ENCODE data around the gene BOLA2. TPM values are rescaled to one million over a fixed set of nuclear protein-coding genes. Genes with fewer than 3 reads are reported as not detected.
"Not testable (repeated sequence)": the region's sequence is repeated elsewhere in the genome, so short reads cannot be mapped to it uniquely, and the experiment has no call there.

The BOLA2 gene
- total and polyA plus RNA-seq, 2 of the 13 experiments (the other 11 are each of a cell fraction or from before 2014, with no cell fraction given) = 15.3 to 18.4 TPM

DNA sequence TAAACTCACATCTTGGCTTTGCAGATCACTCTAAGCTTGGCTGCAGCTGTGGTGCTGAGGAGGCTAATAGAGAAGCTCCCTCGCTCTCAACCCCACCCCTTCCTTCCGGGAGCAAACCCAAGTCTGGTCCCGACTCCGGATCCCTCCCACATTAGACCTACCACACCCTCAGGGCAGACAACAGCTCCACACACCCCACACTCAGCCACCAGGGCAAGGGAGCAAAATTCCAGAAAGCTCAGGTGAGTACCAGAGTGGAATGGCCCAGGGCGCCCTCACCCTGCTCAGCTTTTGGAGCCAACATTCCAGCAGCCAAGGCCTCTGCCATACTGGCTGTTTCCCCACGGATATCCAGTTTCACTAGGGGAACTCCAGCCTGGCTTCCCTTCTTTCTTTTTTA lies 15.5 kb upstream of the BOLA2 start:
- POLR2A ChIA-PET; H4K20me1 ChIP-seq (ENCODE audit: insufficient read depth, low read length); H2AFZ ChIP-seq (ENCODE audit: low read length); FAIRE-seq; H3K36me3 ChIP-seq (replicated peaks in 1 of 2; ENCODE audit: control insufficient read depth in 1 of 2, insufficient read depth in 2 of 2, low read length in 2 of 2); BruUV-seq (replicated peaks); H3K9ac ChIP-seq (ENCODE audit: insufficient read depth, low read depth, low read length); H3K9me3 ChIP-seq (ENCODE audit: low read length); CTCF ChIA-PET (ENCODE audit: low intra/inter-chr PET ratio, low total read pairs); H3K79me2 ChIP-seq (ENCODE audit: insufficient read depth, low read length); in situ Hi-C loops (cut with HindIII; ENCODE audit: extremely low pct_ligation_motif_present, low pct_unique_long_range_greater_than_20kb); H3K27me3 ChIP-seq (ENCODE audit: control insufficient read depth in 1 of 2, insufficient read depth in 2 of 2, low read length in 2 of 2); intact Hi-C loops (cut with micrococcal nuclease; ENCODE audit: unreplicated experiment); H3K27ac ChIP-seq (ENCODE audit: extremely low read length, insufficient read depth, low read length); DNase-seq (ENCODE audit: low spot score); H3K4me1 ChIP-seq (ENCODE audit: insufficient read depth, low read length): not testable (repeated sequence)
- H3K4me2 ChIP-seq (ENCODE audit: low read depth, low read length) = peak overlapping the region; percentile 53
- TF ChIP-seq STAG1 (CRISPR knock-in tag; IDR thresholded peaks at IDR 0.05) = peak; percentile 12; the same call in 1 of the 2 replicates
- peak; percentile 32 for ATAC-seq
- 13% methylated on average over 5 of the region's 6 CpGs for WGBS (ENCODE audit: low lambda C conversion rate)
- peak overlapping the region in 1 of 3 experiments; percentile 37; a peak in 1 of 6 replicates for H3K4me3 ChIP-seq (replicated peaks in 1 of 3; ENCODE audit: insufficient read depth in 1 of 3, low read depth in 2 of 3, low read length in 3 of 3)

GRCh38 chr16:29467654-29468366 lies 13.7 kb upstream of the BOLA2 start:
- peak; percentile 66 for ATAC-seq

GRCh38 chr16:29466904-29467303 lies 12.8 kb upstream of the BOLA2 start:
- H3K9me3 ChIP-seq (ENCODE audit: low read length); H3K36me3 ChIP-seq (replicated peaks in 1 of 2; ENCODE audit: control insufficient read depth in 1 of 2, insufficient read depth in 2 of 2, low read length in 2 of 2); FAIRE-seq; H3K4me1 ChIP-seq (ENCODE audit: insufficient read depth, low read length); H3K27ac ChIP-seq (ENCODE audit: extremely low read length, insufficient read depth, low read length); DNase-seq (ENCODE audit: low spot score); H3K27me3 ChIP-seq (ENCODE audit: control insufficient read depth in 1 of 2, insufficient read depth in 2 of 2, low read length in 2 of 2); H4K20me1 ChIP-seq (ENCODE audit: insufficient read depth, low read length); H3K9ac ChIP-seq (ENCODE audit: insufficient read depth, low read depth, low read length); H3K4me3 ChIP-seq (replicated peaks in 1 of 3; ENCODE audit: insufficient read depth in 1 of 3, low read depth in 2 of 3, low read length in 3 of 3); intact Hi-C loops (cut with micrococcal nuclease; ENCODE audit: unreplicated experiment); in situ Hi-C loops (cut with HindIII; ENCODE audit: extremely low pct_ligation_motif_present, low pct_unique_long_range_greater_than_20kb); CTCF ChIA-PET (ENCODE audit: low intra/inter-chr PET ratio, low total read pairs); H3K79me2 ChIP-seq (ENCODE audit: insufficient read depth, low read length); H3K4me2 ChIP-seq (ENCODE audit: low read depth, low read length); H2AFZ ChIP-seq (ENCODE audit: low read length); POLR2A ChIA-PET; BruUV-seq (replicated peaks): not testable (repeated sequence)
- peak; percentile 54 for ATAC-seq
- WGBS (ENCODE audit: low lambda C conversion rate) = no CpG with 5 or more reads among the region's 33 CpGs

More at GRCh38 chr16:29467654-29468366, 13.7 kb upstream of the BOLA2 start:
- H3K4me1 ChIP-seq (ENCODE audit: insufficient read depth, low read length); CTCF ChIA-PET (ENCODE audit: low intra/inter-chr PET ratio, low total read pairs); H3K79me2 ChIP-seq (ENCODE audit: insufficient read depth, low read length); H3K27me3 ChIP-seq (ENCODE audit: control insufficient read depth in 1 of 2, insufficient read depth in 2 of 2, low read length in 2 of 2); H4K20me1 ChIP-seq (ENCODE audit: insufficient read depth, low read length); H3K36me3 ChIP-seq (replicated peaks in 1 of 2; ENCODE audit: control insufficient read depth in 1 of 2, insufficient read depth in 2 of 2, low read length in 2 of 2); intact Hi-C loops (cut with micrococcal nuclease; ENCODE audit: unreplicated experiment); DNase-seq (ENCODE audit: low spot score); POLR2A ChIA-PET; H3K27ac ChIP-seq (ENCODE audit: extremely low read length, insufficient read depth, low read length); H2AFZ ChIP-seq (ENCODE audit: low read length); FAIRE-seq; H3K9ac ChIP-seq (ENCODE audit: insufficient read depth, low read depth, low read length); in situ Hi-C loops (cut with HindIII; ENCODE audit: extremely low pct_ligation_motif_present, low pct_unique_long_range_greater_than_20kb); BruUV-seq (replicated peaks); H3K4me2 ChIP-seq (ENCODE audit: low read depth, low read length); H3K9me3 ChIP-seq (ENCODE audit: low read length); H3K4me3 ChIP-seq (replicated peaks in 1 of 3; ENCODE audit: insufficient read depth in 1 of 3, low read depth in 2 of 3, low read length in 3 of 3): not testable (repeated sequence)
- WGBS (ENCODE audit: low lambda C conversion rate) = no CpG with 5 or more reads among the region's 10 CpGs

DNA sequence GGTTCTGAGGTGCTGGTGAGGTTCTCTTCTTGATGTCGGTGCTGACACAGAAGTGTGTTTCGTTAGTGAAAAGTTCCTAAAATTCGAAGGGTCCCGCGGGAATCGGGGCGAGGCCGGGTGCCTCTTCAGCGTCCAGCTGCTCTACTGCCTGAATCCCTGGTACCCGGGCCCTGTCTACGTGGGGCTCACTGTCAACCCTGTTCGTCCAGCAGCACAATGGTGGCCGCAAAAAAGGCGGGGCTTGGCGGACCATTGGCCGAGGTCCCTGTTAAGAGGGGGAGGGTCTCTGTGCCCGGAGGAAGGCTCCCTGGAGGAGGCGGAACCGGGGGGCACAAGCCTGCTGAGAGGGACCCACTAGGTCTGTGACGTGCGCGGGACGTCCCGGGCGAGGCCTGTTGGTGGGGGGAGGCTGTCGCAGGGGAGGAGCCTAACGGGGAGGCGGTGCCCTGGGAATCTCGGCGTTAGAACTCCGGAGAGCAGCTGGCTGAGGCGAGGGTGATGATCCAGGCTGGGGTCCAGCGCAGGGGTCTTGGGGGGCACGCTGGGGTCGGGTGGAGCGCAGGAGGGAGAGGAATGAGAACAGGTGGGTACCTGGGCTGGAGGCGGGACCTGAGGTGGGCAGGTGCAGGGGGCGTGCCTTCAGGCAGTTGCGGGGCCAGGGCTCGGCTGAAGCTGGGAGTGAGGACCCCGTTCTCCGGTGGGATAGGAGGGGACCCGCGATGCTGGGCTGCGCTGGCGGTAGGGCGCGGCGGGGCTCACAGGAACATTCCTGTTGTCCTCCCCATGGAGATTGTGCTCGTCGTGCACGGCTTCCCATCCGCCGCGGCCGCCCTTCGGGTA lies 12.1 kb upstream of the BOLA2 start:
- POLR2A ChIA-PET; H3K9ac ChIP-seq (ENCODE audit: insufficient read depth, low read depth, low read length); FAIRE-seq; H3K4me3 ChIP-seq (replicated peaks in 1 of 3; ENCODE audit: insufficient read depth in 1 of 3, low read depth in 2 of 3, low read length in 3 of 3); ATAC-seq; H3K27me3 ChIP-seq (ENCODE audit: control insufficient read depth in 1 of 2, insufficient read depth in 2 of 2, low read length in 2 of 2); H3K36me3 ChIP-seq (replicated peaks in 1 of 2; ENCODE audit: control insufficient read depth in 1 of 2, insufficient read depth in 2 of 2, low read length in 2 of 2); H3K27ac ChIP-seq (ENCODE audit: extremely low read length, insufficient read depth, low read length); H3K9me3 ChIP-seq (ENCODE audit: low read length); H3K4me1 ChIP-seq (ENCODE audit: insufficient read depth, low read length); H3K4me2 ChIP-seq (ENCODE audit: low read depth, low read length); H3K79me2 ChIP-seq (ENCODE audit: insufficient read depth, low read length); DNase-seq (ENCODE audit: low spot score); H2AFZ ChIP-seq (ENCODE audit: low read length); intact Hi-C loops (cut with micrococcal nuclease; ENCODE audit: unreplicated experiment); in situ Hi-C loops (cut with HindIII; ENCODE audit: extremely low pct_ligation_motif_present, low pct_unique_long_range_greater_than_20kb); BruUV-seq (replicated peaks); H4K20me1 ChIP-seq (ENCODE audit: insufficient read depth, low read length); CTCF ChIA-PET (ENCODE audit: low intra/inter-chr PET ratio, low total read pairs): not testable (repeated sequence)
- no CpG with 5 or more reads among the region's 57 CpGs for WGBS (ENCODE audit: low lambda C conversion rate)

Measured in HepG2 (cell line).